HG03565 (cell line): Measurements from ENCODE around the gene TNS3.
"Not testable (repeated sequence)": the region's sequence is repeated elsewhere in the genome, so short reads cannot be mapped to it uniquely, and the experiment has no call there.

Experiments
- ATAC-seq: cut with Tn5 transposase; IDR thresholded peaks from one replicate; pipeline ENCODE4 v1.9.1; 2021; ENCODE audit warnings: mild to moderate bottlenecking, moderate library complexity; ENCODE audit not compliant: unreplicated experiment

Gene TNS3

GRCh38 chr7:47581804-47582763, at the start of gene TNS3:
Gene TNS3 (minus strand): TSS chr7:47582111. CDS start chr7:47439636, 142,475 bp downstream.
- ATAC-seq, result no peak

- no peak for ATAC-seq
These were observed 49.8 kb upstream of the TNS3 start for GRCh38 chr7:47631711-47632110.

GRCh38 chr7:47627580-47628283, 45.8 kb upstream of the TNS3 start:
- peak; percentile 72 for ATAC-seq

GRCh38 chr7:47625861-47626715, 44.2 kb upstream of the TNS3 start:
- ATAC-seq, result no peak

GRCh38 chr7:47624689-47625088, 42.8 kb upstream of the TNS3 start:
- ATAC-seq, result no peak

- ATAC-seq, result no peak
These were observed 41.2 kb upstream of the TNS3 start for GRCh38 chr7:47622946-47623640.

GRCh38 chr7:47622586-47622945, 40.7 kb upstream of the TNS3 start:
- no peak for ATAC-seq

GRCh38 chr7:47621979-47622561, 40.2 kb upstream of the TNS3 start:
- no peak for ATAC-seq

GRCh38 chr7:47621347-47621746, 39.4 kb upstream of the TNS3 start:
- ATAC-seq, result no peak

- no peak for ATAC-seq
These were observed 37.9 kb upstream of the TNS3 start for GRCh38 chr7:47619806-47620205.

GRCh38 chr7:47617131-47617530, 35.2 kb upstream of the TNS3 start:
- no peak for ATAC-seq

- ATAC-seq, result no peak
These were observed 32.5 kb upstream of the TNS3 start for GRCh38 chr7:47614450-47614849.

- no peak for ATAC-seq
These were observed 29.2 kb upstream of the TNS3 start for GRCh38 chr7:47611045-47611511.

GRCh38 chr7:47610506-47611044, 28.7 kb upstream of the TNS3 start:
- no peak for ATAC-seq

- no peak for ATAC-seq
These were observed 28.0 kb upstream of the TNS3 start for GRCh38 chr7:47609803-47610452.

GRCh38 chr7:47606593-47607046, 24.7 kb upstream of the TNS3 start:
- ATAC-seq, result not testable (repeated sequence)

- no peak for ATAC-seq
These were observed 24.1 kb upstream of the TNS3 start for GRCh38 chr7:47605816-47606575.

- no peak for ATAC-seq
These were observed 22.6 kb upstream of the TNS3 start for GRCh38 chr7:47604496-47604890.
